GM12872 (cell line): ENCODE data around the gene RPL28.

ENCODE experiments used
- TF ChIP-seq, protein P1 (sequence below): IDR thresholded peaks from 3 replicates; pipeline ENCODE4 v1.5.1; 2011; ENCODE audit warnings: low read depth, mild to moderate bottlenecking, low read length, moderate library complexity; ENCODE audit not compliant: insufficient read depth

Gene RPL28

DNA sequence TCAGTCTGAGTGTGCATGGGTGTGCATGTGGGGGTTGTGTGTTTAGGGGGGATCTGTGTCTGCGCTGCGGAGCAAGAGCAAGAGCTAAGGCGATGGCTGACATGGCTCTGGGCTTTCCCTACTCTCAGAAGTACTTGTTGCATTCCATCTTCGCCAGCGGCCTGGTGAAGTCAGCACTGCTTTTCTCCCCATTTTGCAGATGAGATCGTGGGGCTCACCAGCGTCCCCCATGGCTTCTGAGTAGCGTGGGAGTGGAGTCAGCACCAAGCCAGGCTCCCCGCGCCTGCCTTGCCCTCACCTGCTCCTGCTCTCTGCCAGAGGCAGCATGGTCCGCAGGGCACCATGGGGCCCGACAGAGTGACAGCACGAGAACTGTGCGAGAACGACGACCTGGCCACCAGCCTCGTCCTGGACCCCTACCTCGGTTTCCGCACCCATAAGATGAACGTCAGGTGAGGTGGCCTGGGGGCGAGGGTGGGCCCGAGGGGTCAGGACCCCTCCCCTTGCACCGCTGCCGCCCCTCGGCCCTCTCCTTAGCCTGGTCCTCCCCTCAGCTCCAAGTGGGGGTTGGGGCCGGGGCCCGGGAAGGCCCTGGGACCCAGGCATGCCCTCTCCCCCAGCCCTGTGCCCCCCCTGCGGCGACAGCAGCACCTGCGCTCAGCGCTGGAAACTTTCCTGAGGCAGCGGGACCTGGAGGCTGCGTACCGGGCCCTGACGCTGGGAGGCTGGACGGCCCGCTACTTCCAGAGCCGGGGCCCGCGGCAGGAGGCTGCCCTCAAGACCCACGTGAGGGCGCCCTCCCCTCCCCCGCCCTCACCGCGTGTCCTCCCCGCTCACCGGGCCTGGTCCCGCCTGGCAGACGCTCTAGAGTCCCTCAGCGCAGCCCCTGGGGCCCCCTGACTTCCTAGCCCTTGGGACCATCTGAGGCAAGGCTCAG is 43.9 kb upstream of the RPL28 start:
- TF ChIP-seq, protein P1, sequence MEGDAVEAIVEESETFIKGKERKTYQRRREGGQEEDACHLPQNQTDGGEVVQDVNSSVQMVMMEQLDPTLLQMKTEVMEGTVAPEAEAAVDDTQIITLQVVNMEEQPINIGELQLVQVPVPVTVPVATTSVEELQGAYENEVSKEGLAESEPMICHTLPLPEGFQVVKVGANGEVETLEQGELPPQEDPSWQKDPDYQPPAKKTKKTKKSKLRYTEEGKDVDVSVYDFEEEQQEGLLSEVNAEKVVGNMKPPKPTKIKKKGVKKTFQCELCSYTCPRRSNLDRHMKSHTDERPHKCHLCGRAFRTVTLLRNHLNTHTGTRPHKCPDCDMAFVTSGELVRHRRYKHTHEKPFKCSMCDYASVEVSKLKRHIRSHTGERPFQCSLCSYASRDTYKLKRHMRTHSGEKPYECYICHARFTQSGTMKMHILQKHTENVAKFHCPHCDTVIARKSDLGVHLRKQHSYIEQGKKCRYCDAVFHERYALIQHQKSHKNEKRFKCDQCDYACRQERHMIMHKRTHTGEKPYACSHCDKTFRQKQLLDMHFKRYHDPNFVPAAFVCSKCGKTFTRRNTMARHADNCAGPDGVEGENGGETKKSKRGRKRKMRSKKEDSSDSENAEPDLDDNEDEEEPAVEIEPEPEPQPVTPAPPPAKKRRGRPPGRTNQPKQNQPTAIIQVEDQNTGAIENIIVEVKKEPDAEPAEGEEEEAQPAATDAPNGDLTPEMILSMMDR: no peak

DNA sequence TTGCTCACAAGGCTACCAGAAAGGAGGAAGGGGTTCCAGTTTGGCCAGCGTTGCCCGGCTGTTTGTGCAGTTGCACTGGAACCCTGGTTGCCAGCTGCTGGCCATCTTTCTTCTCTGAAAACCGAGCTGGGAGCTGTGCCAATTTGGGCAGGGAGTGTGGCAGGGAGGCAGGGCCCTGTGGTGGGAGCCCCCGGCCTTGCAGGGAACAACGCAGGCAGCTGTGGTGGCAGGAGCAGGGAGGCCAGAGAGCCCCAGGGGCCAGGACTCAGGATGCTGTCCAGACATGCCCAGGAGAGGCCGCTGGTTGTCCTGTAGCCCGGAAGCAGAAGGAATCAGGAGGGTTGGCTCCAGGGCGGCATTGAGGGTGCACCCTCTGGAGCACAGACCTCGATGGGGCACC is 41.3 kb upstream of the RPL28 start:
- TF ChIP-seq, protein P1: no peak

DNA sequence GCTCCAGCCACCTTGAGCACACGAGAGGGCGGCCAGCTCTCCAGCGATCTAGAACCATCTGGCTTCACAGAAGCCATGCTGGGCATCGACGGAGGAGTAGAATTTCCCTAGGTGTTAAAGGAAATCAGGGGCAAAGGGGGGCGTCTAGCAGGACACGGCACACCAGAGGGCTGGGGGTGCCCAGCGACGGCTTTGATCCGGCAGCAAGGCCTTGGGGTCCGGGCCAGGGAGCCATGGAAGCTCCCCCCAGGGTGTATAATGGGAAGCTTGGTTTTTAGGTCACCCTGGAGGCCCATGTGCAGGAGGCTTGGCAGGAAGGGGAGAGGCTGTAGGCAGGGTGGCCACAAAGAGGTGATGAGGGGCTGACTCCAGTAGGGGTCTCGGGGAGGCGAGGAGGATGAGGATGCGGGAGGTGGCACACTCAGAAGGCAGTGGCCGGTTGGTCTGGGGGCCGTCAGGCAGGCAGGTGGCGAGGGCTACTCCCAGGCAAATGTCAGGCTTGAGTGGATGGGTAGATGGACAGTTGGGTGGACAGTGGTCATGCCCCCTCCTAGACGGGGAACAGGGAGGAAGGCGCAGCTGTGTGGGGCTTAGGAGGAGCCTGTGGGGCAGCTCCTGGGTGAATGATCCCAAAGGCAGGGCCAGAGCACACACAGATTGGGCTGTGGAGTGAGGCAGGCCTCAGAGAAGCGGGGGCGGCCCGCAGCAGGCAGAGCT is 40.5 kb upstream of the RPL28 start:
- TF ChIP-seq, protein P1: no peak

DNA sequence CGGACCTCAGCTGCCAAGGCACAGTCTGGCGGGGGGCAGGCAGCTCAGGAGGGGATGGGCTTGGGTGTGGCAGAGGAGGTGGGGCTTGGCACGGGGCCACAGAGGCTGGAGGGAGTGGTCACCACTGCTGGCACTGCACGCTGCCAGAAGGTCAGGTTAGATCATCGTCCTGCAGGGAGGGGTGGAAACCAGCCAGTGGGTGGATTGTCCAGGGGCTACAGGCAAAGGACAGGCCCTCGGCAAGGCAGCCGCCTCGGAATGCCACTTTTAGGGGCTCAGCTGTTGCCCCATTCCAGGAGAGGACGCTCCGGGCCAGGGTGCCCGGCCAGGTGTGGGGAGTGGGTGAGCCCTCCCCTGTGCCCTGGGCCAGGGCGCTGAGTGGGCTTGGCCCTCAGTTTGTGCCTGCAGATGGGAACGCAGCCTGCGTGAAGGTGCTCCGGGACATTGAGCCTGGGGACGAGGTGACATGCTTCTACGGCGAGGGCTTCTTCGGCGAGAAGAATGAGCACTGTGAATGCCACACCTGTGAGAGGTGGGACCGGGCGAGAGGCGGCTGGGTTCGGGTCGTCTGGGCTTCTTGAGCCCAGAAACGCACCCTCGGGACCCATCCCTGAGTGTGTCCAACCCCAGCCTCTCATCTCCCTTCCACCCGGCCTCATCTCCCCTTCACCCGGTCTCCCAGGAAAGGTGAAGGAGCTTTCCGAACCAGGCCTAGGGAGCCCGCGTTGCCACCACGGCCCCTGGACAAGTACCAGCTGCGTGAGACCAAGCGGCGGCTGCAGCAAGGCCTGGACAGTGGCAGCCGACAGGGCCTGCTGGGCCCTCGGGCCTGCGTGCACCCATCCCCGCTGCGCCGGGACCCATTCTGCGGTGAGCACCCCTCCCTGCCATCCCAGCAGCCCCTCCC is 39.7 kb upstream of the RPL28 start:
- TF ChIP-seq, protein P1: no peak

DNA sequence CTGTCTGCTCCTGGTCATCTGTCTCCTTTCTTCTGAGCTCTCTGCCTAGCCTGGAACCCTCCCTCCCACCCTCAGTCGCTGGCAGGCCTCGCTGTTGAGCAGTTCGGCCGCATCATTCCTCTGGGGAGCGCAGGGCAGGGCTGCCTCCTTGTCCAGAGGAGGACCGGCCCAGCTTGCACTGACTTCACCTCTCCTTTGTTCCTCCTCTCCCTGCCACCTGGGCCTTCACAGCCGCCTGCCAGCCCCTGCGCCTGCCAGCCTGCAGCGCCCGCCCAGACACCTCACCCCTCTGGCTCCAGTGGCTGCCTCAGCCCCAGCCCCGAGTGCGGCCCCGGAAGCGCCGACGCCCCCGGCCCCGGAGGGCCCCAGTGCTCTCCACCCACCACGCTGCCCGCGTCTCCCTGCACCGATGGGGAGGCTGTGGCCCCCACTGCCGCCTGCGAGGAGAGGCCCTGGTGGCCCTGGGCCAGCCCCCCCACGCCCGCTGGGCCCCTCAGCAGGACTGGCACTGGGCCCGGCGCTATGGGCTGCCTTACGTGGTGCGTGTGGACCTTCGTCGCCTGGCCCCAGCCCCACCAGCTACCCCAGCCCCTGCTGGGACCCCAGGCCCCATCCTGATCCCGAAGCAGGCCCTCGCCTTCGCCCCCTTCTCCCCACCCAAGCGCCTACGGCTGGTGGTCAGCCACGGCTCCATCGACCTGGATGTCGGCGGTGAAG is 38.8 kb upstream of the RPL28 start:
- TF ChIP-seq, protein P1: no peak

DNA sequence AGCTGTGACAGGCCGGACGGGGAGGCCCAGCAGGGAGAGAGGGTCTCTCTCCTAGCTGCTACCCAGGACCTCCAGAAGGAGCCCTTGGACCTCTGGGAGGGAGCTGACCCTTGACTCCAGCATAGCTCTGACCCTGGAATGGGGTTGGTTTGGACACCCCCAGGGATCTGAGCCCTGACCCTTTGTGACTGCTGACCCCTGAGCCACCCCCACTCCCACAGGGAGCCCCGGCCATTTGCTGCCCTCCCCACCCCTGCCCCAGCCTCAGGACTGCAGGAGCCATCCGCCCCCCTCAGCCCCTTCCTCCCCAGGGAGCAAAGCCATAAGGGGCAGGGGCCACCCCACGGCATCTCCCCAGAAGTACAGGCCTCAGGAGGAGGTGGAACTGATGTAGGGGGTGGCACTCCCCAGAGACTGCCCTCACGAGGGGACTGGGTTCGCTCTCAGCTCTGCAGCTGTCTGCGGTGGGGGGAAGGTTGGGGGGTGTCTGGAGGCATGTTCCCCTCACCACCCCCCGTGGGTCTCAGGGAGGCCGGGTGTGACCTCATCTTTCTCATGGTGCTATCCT is 38.2 kb upstream of the RPL28 start:
- TF ChIP-seq, protein P1: no peak
